GM23338 (cell line): ENCODE results near the gene VPS52. TPM values are rescaled to one million over a fixed set of nuclear protein-coding genes. Genes with fewer than 3 reads are reported as not detected.
A peak's percentile ranks its signal among the peaks of the same experiment; 100 is the strongest.

Source experiments
- ATAC-seq: fragments of 200-7000 bp; cut with Tn5 transposase; 3 replicates; pipeline ENCODE4 v1.9.1; 2020
- DNase-seq: peaks from one replicate; pipeline ENCODE4 v3.0.0-alpha.2; 2015; ENCODE audit warnings: low spot score
- H2AFZ ChIP-seq: fragments of 200-600 bp; sonication (generic); 2 replicates; pipeline ENCODE4 v1.8.0; 2016; ENCODE audit warnings: antibody characterized with exemption, mild to moderate bottlenecking, moderate library complexity
- H3F3A ChIP-seq: fragments of 200-600 bp; sonication (generic); replicated peaks from 2 replicates; pipeline ENCODE4 v1.8.0; 2017; ENCODE audit warnings: antibody characterized with exemption, mixed run types, low read depth
- H3K27ac ChIP-seq: fragments of 200-600 bp; sonication (generic); 2 replicates; pipeline ENCODE4 v1.6.1; 2016; ENCODE audit warnings: low read depth
- H3K27me3 ChIP-seq: fragments of 200-600 bp; sonication (generic); 2 replicates; pipeline ENCODE4 v1.8.0; 2016; ENCODE audit warnings: mild to moderate bottlenecking, mixed run types, moderate library complexity; ENCODE audit not compliant: insufficient read depth
- H3K36me3 ChIP-seq: fragments of 200-600 bp; sonication (generic); 2 replicates; pipeline ENCODE4 v1.8.0; 2016; ENCODE audit warnings: mild to moderate bottlenecking; ENCODE audit not compliant: insufficient read depth
- H3K4me1 ChIP-seq: fragments of 200-600 bp; sonication (generic); 2 replicates; pipeline ENCODE4 v1.8.0; 2016; ENCODE audit warnings: mild to moderate bottlenecking, moderate library complexity; ENCODE audit not compliant: insufficient read depth
- H3K4me2 ChIP-seq: fragments of 200-600 bp; sonication (generic); 2 replicates; pipeline ENCODE4 v1.7.1; 2017; ENCODE audit warnings: mixed run types
- H3K4me3 ChIP-seq: fragments of 200-600 bp; sonication (generic); 2 replicates; pipeline ENCODE4 v1.6.1; 2016; ENCODE audit warnings: mixed run types
- H3K79me2 ChIP-seq: fragments of 200-600 bp; sonication (generic); replicated peaks from 2 replicates; pipeline ENCODE4 v1.8.0; 2017; ENCODE audit warnings: mild to moderate bottlenecking; ENCODE audit not compliant: insufficient read depth
- H3K9me2 ChIP-seq: fragments of 200-600 bp; sonication (generic); 2 replicates; pipeline ENCODE4 v1.8.0; 2017; ENCODE audit not compliant: insufficient read depth
- H4K20me1 ChIP-seq: fragments of 200-600 bp; sonication (generic); replicated peaks from 2 replicates; pipeline ENCODE4 v1.8.0; 2017; ENCODE audit warnings: mild to moderate bottlenecking; ENCODE audit not compliant: insufficient read depth
- H3K27ac Mint-ChIP-seq: 2 replicates; pipeline ENCODE4 v1.8.0; 2020; ENCODE audit warnings: inconsistent platforms, mild to moderate bottlenecking, moderate library complexity, mixed read lengths
- H3K27me3 Mint-ChIP-seq: 3 replicates; pipeline ENCODE4 v1.8.0; 2022; ENCODE audit warnings: low read depth, mild to moderate bottlenecking, moderate library complexity, mixed read lengths, inconsistent platforms; ENCODE audit not compliant: insufficient read depth, poor library complexity
- H3K36me3 Mint-ChIP-seq: 3 replicates; pipeline ENCODE4 v1.8.0; 2021; ENCODE audit warnings: low read depth, mild to moderate bottlenecking, inconsistent platforms, moderate library complexity, mixed read lengths
- H3K4me1 Mint-ChIP-seq: 3 replicates; pipeline ENCODE4 v1.8.0; 2020; ENCODE audit warnings: mild to moderate bottlenecking, inconsistent platforms, mixed read lengths
- H3K4me3 Mint-ChIP-seq: 3 replicates; pipeline ENCODE4 v1.8.0; 2021; ENCODE audit warnings: moderate library complexity, mild to moderate bottlenecking, inconsistent platforms, mixed read lengths
- H3K9me3 Mint-ChIP-seq: 3 replicates; pipeline ENCODE4 v1.8.0; 2020; ENCODE audit warnings: moderate library complexity, mild to moderate bottlenecking, inconsistent platforms, mixed read lengths
- CTCF ChIP-seq, 2 experiments: fragments of 200-600 bp in 1 of 2; sonication (generic) in 1 of 2; conservative IDR thresholded peaks; 2 replicates each; pipeline versions ENCODE4 v1.5.1 to v1.6.1; 2016 to 2017; ENCODE audit warnings: antibody characterized with exemption in 2 of 2, low read depth in 2 of 2, mild to moderate bottlenecking in 2 of 2, moderate library complexity in 1 of 2
- EZH2 ChIP-seq: fragments of 200-600 bp; sonication (generic); IDR thresholded peaks from one replicate; pipeline ENCODE4 v1.8.0; 2017; ENCODE audit warnings: antibody characterized with exemption, mild to moderate bottlenecking, low read depth; ENCODE audit not compliant: unreplicated experiment
- JUNB ChIP-seq: IDR thresholded peaks from one replicate; pipeline ENCODE4 v1.6.1; 2016; ENCODE audit warnings: antibody characterized with exemption; ENCODE audit not compliant: unreplicated experiment
- POLR2AphosphoS5 ChIP-seq: IDR thresholded peaks from 2 replicates; pipeline ENCODE4 v1.6.1; 2016; ENCODE audit warnings: antibody characterized with exemption, low read depth
- STAT1 ChIP-seq: IDR thresholded peaks from one replicate; pipeline ENCODE4 v1.6.1; 2016; ENCODE audit warnings: antibody characterized with exemption; ENCODE audit not compliant: unreplicated experiment
- ZNF114 ChIP-seq: fragments of 250-450 bp; sonication (Bioruptor Pico); IDR thresholded peaks from 2 replicates; pipeline ENCODE4 v1.5.0; 2020; ENCODE audit warnings: mild to moderate bottlenecking, moderate library complexity
- ZNF331 ChIP-seq: fragments of 250-450 bp; sonication (Bioruptor Pico); IDR thresholded peaks from 2 replicates; pipeline ENCODE4 v1.5.0; 2020; ENCODE audit warnings: low read depth, mild to moderate bottlenecking, moderate library complexity
- polyA plus RNA-seq: library from polyadenylated mRNA; unstranded; fragments of >200 nt; fragmentation: Nextera tagmentation; extraction: Ambion mirVana; gene quantifications from 2 replicates; pipeline ENCODE4 v1.2.1, GENCODE V29; 2016
- total RNA-seq: library from RNA; depleted of rRNA; stranded (reverse); fragments of >200 nt; shearing (Covaris generic); gene quantifications from 2 replicates; pipeline ENCODE4 v1.2.3, GENCODE V29; 2014
- TF ChIP-seq, protein P1 (sequence below): IDR thresholded peaks from one replicate; pipeline ENCODE4 v1.6.1; 2018; ENCODE audit warnings: antibody characterized with exemption; ENCODE audit not compliant: unreplicated experiment
- TF ChIP-seq, protein P2 (sequence below): IDR thresholded peaks from 2 replicates; pipeline ENCODE4 v1.6.1; 2016; ENCODE audit warnings: antibody characterized with exemption

The VPS52 gene
- total and polyA plus RNA-seq, 2 experiments from 2014 or later = 27.9 to 31.1 TPM

DNA sequence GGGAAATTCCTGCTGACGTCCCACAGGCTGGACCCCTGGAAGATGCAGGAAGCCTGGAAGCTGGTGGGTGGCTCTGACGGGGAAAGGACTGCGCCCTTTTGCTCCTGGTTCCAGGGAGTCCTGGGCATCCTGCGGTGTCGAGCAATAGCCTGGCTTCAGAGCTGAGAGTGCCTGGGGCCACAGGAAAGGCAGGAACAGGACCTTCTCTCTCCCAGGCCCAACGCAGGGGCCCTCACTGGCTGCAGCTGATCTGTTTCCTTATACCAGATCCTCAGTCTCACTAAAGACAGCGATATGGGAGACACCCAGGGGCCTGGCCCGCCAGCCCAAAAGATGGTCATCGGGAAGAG lies 6.7 kb upstream of the VPS52 start (continued):
- TF ChIP-seq, protein P1, sequence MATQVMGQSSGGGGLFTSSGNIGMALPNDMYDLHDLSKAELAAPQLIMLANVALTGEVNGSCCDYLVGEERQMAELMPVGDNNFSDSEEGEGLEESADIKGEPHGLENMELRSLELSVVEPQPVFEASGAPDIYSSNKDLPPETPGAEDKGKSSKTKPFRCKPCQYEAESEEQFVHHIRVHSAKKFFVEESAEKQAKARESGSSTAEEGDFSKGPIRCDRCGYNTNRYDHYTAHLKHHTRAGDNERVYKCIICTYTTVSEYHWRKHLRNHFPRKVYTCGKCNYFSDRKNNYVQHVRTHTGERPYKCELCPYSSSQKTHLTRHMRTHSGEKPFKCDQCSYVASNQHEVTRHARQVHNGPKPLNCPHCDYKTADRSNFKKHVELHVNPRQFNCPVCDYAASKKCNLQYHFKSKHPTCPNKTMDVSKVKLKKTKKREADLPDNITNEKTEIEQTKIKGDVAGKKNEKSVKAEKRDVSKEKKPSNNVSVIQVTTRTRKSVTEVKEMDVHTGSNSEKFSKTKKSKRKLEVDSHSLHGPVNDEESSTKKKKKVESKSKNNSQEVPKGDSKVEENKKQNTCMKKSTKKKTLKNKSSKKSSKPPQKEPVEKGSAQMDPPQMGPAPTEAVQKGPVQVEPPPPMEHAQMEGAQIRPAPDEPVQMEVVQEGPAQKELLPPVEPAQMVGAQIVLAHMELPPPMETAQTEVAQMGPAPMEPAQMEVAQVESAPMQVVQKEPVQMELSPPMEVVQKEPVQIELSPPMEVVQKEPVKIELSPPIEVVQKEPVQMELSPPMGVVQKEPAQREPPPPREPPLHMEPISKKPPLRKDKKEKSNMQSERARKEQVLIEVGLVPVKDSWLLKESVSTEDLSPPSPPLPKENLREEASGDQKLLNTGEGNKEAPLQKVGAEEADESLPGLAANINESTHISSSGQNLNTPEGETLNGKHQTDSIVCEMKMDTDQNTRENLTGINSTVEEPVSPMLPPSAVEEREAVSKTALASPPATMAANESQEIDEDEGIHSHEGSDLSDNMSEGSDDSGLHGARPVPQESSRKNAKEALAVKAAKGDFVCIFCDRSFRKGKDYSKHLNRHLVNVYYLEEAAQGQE = no peak
- TF ChIP-seq, protein P2, sequence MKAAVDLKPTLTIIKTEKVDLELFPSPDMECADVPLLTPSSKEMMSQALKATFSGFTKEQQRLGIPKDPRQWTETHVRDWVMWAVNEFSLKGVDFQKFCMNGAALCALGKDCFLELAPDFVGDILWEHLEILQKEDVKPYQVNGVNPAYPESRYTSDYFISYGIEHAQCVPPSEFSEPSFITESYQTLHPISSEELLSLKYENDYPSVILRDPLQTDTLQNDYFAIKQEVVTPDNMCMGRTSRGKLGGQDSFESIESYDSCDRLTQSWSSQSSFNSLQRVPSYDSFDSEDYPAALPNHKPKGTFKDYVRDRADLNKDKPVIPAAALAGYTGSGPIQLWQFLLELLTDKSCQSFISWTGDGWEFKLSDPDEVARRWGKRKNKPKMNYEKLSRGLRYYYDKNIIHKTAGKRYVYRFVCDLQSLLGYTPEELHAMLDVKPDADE = no peak
- TF ChIP-seq JUNB (no peak), EZH2 (no peak), ZNF114 (CRISPR knock-in tag) (no peak), POLR2AphosphoS5 (no peak), CTCF (conservative IDR thresholded peaks at IDR 0.05; ENCODE audit: low read depth in 2 of 2) (no peak), STAT1 (no peak)

DNA sequence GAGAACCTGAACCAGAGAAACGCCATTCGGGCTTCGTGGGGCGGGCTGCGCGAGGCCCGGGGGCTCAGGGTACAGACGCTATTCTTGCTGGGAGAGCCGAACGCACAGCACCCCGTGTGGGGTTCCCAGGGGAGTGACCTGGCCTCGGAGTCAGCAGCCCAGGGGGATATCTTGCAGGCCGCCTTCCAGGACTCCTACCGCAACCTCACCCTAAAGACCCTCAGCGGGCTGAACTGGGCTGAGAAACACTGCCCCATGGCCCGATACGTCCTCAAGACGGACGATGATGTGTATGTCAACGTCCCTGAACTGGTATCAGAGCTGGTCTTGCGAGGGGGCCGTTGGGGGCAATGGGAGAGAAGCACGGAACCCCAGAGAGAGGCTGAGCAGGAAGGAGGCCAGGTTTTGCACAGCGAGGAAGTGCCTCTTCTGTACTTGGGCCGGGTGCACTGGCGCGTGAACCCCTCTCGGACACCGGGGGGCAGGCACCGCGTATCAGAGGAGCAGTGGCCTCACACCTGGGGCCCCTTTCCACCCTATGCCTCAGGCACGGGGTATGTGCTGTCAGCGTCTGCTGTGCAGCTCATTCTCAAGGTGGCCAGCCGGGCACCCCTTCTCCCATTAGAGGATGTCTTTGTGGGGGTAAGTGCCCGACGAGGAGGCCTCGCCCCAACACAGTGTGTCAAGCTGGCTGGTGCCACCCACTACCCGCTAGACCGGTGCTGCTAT lies 6.2 kb upstream of the VPS52 start:
- no peaks in the 10 kb centered on the region for H3K9me3 Mint-ChIP-seq
- H3K27ac Mint-ChIP-seq = peak overlapping the region; percentile 96
- H3K4me3 Mint-ChIP-seq = peak overlapping the region; percentile 82
- peak; percentile 11 for ATAC-seq
- DNase-seq = peak; percentile 46
- Histone ChIP-seq H3K4me2 (peak overlapping the region; percentile 100), H2AFZ (no peak overlapping the region), H3F3A (peaks cover 65% of the 10 kb centered on the region), H3K36me3 (peaks cover 37% of the 10 kb centered on the region), H3K27ac (peak overlapping the region; percentile 96), H4K20me1 (peaks cover 38% of the 10 kb centered on the region), H3K9me2 (no peaks in the 10 kb centered on the region), H3K4me3 (peak overlapping the region; percentile 99), H3K79me2 (peaks cover 31% of the 10 kb centered on the region), H3K27me3 (no peaks in the 10 kb centered on the region), H3K4me1 (peaks cover 47% of the 10 kb centered on the region)
- H3K4me1 Mint-ChIP-seq = peaks cover 40% of the 10 kb centered on the region
- H3K36me3 Mint-ChIP-seq = peaks cover 83% of the 10 kb centered on the region
- no peak for TF ChIP-seq ZNF331
- TF ChIP-seq CTCF (conservative IDR thresholded peaks at IDR 0.05; ENCODE audit: low read depth in 2 of 2) = peak in 1 of 2 experiments; percentile 38; a peak in 2 of 4 replicates
- H3K27me3 Mint-ChIP-seq = peaks cover 23% of the 10 kb centered on the region
